ENCODE measurements around the gene CELF2.

The CELF2 gene

GRCh38 chr10:11270858-11271179 is 253.1 kb downstream of the CELF2 start:
- H3K9me3 ChIP-seq (ENCODE audit: insufficient read depth, low read length): no peaks in the 10 kb centered on the region
- H3K4me2 ChIP-seq (ENCODE audit: low read depth, low read length, poor library complexity, severe bottlenecking): no peak overlapping the region
- H3F3A ChIP-seq (ENCODE audit: insufficient read depth): no peaks in the 10 kb centered on the region
- no peak overlapping the region for H3K27ac ChIP-seq (ENCODE audit: low read depth, low read length)
- no peak overlapping the region for H3K4me3 ChIP-seq (ENCODE audit: insufficient read depth, low read length, poor library complexity, severe bottlenecking)
- no peak overlapping the region for H2AFZ ChIP-seq (ENCODE audit: low read depth, low read length, severe bottlenecking)
- H4K20me1 ChIP-seq (ENCODE audit: low read depth, low read length): no peaks in the 10 kb centered on the region
- H3K9ac ChIP-seq (ENCODE audit: low read length): no peak overlapping the region
- TF ChIP-seq CTCF (IDR thresholded peaks at IDR 0.05; ENCODE audit: insufficient read depth, low read length, poor library complexity, severe bottlenecking) (no peak), EZH2phosphoT487 (conservative IDR thresholded peaks at IDR 0.05; ENCODE audit: low read length) (no peak)
- H3K79me2 ChIP-seq (ENCODE audit: insufficient read depth, low read length): no peaks in the 10 kb centered on the region
- H3K27me3 ChIP-seq (ENCODE audit: low read length): no peaks in the 10 kb centered on the region
- no peaks in the 10 kb centered on the region for H3K9me2 ChIP-seq (replicated peaks; ENCODE audit: insufficient read depth, low read length)
- no peaks in the 10 kb centered on the region for H3K36me3 ChIP-seq (ENCODE audit: low read length)

- H3K36me3 ChIP-seq (ENCODE audit: low read length): no peaks in the 10 kb centered on the region
- H3K79me2 ChIP-seq (ENCODE audit: insufficient read depth, low read length): no peaks in the 10 kb centered on the region
- H2AFZ ChIP-seq (ENCODE audit: low read depth, low read length, severe bottlenecking): no peak overlapping the region
- H3K27ac ChIP-seq (ENCODE audit: low read depth, low read length): no peak overlapping the region
- H3K9me2 ChIP-seq (replicated peaks; ENCODE audit: insufficient read depth, low read length): no peaks in the 10 kb centered on the region
- no peak overlapping the region for H3K4me2 ChIP-seq (ENCODE audit: low read depth, low read length, poor library complexity, severe bottlenecking)
- H3K9ac ChIP-seq (ENCODE audit: low read length): no peak overlapping the region
- no peaks in the 10 kb centered on the region for H3K9me3 ChIP-seq (ENCODE audit: insufficient read depth, low read length)
- H3K27me3 ChIP-seq (ENCODE audit: low read length): no peaks in the 10 kb centered on the region
- no peaks in the 10 kb centered on the region for H3F3A ChIP-seq (ENCODE audit: insufficient read depth)
- no peaks in the 10 kb centered on the region for H4K20me1 ChIP-seq (ENCODE audit: low read depth, low read length)
- TF ChIP-seq EZH2phosphoT487 (conservative IDR thresholded peaks at IDR 0.05; ENCODE audit: low read length): no peak
- TF ChIP-seq CTCF (IDR thresholded peaks at IDR 0.05; ENCODE audit: insufficient read depth, low read length, poor library complexity, severe bottlenecking): no peak
- H3K4me3 ChIP-seq (ENCODE audit: insufficient read depth, low read length, poor library complexity, severe bottlenecking): no peak overlapping the region
Observed at GRCh38 chr10:11272915-11273389, 255.3 kb downstream of the CELF2 start.

GRCh38 chr10:11274452-11274851 is 256.8 kb downstream of the CELF2 start:
- TF ChIP-seq EZH2phosphoT487 (conservative IDR thresholded peaks at IDR 0.05; ENCODE audit: low read length): no peak
- no peak for TF ChIP-seq CTCF (IDR thresholded peaks at IDR 0.05; ENCODE audit: insufficient read depth, low read length, poor library complexity, severe bottlenecking)
- no peaks in the 10 kb centered on the region for H3F3A ChIP-seq (ENCODE audit: insufficient read depth)
- no peaks in the 10 kb centered on the region for H3K36me3 ChIP-seq (ENCODE audit: low read length)
- no peaks in the 10 kb centered on the region for H3K27me3 ChIP-seq (ENCODE audit: low read length)
- no peaks in the 10 kb centered on the region for H3K9me3 ChIP-seq (ENCODE audit: insufficient read depth, low read length)
- no peaks in the 10 kb centered on the region for H4K20me1 ChIP-seq (ENCODE audit: low read depth, low read length)
- H2AFZ ChIP-seq (ENCODE audit: low read depth, low read length, severe bottlenecking): no peak overlapping the region
- H3K4me2 ChIP-seq (ENCODE audit: low read depth, low read length, poor library complexity, severe bottlenecking): no peak overlapping the region
- H3K9me2 ChIP-seq (replicated peaks; ENCODE audit: insufficient read depth, low read length): no peaks in the 10 kb centered on the region
- H3K4me3 ChIP-seq (ENCODE audit: insufficient read depth, low read length, poor library complexity, severe bottlenecking): no peak overlapping the region
- H3K9ac ChIP-seq (ENCODE audit: low read length): no peak overlapping the region
- no peaks in the 10 kb centered on the region for H3K79me2 ChIP-seq (ENCODE audit: insufficient read depth, low read length)
- no peak overlapping the region for H3K27ac ChIP-seq (ENCODE audit: low read depth, low read length)

All from SU-DHL-6 (cell line).